H1 (cell line): ENCODE results near the gene DERL3. TPM values are rescaled to one million over a fixed set of nuclear protein-coding genes. Genes with fewer than 3 reads are reported as not detected.
"Not testable (repeated sequence)": the region's sequence is repeated elsewhere in the genome, so short reads cannot be mapped to it uniquely, and the experiment has no call there.

Experiments used
- CTCF ChIA-PET: fragments of 300-600 bp; sonication (Branson Sonifier 250); formaldehyde crosslinking; loops from one replicate; lab custom pipeline; 2021; ENCODE audit not compliant: partially characterized antibody; lab: Charles Lee
- POLR2A ChIA-PET: fragments of 300-600 bp; sonication (Branson Sonifier 250); formaldehyde crosslinking; loops from one replicate; lab custom pipeline; 2021; ENCODE audit warnings: inconsistent platforms; ENCODE audit not compliant: partially characterized antibody; lab: Charles Lee
- DNase-seq, 2 experiments: peaks; one replicate each; pipeline versions ENCODE4 v3.0.0 to v3.0.0-alpha.2; 2010 to 2022; ENCODE audit warnings: low spot score in 2 of 2, low read depth in 1 of 2, mixed read lengths in 1 of 2
- FAIRE-seq: peaks from 2 replicates; lab custom pipeline; 2011; peaks lifted over from hg19 to GRCh38; lab: Jason Lieb, UNC
- H2AFZ ChIP-seq: 2 replicates; pipeline ENCODE4 v1.8.1; 2012; ENCODE audit warnings: low read length, inconsistent platforms
- H2AK5ac ChIP-seq: 2 replicates; pipeline ENCODE4 v1.6.1; 2013; ENCODE audit warnings: low read depth, low read length
- H2BK120ac ChIP-seq: replicated peaks from 2 replicates; pipeline ENCODE3; 2013; ENCODE audit warnings: low read depth, low read length, inconsistent platforms
- H2BK12ac ChIP-seq: 2 replicates; pipeline ENCODE4 v1.6.1; 2013; ENCODE audit warnings: low read depth, low read length
- H2BK15ac ChIP-seq: 2 replicates; pipeline ENCODE4 v1.6.1; 2013; ENCODE audit warnings: low read length
- H2BK20ac ChIP-seq: 2 replicates; pipeline ENCODE4 v1.6.1; 2013; ENCODE audit warnings: low read length
- H2BK5ac ChIP-seq: 2 replicates; pipeline ENCODE4 v1.6.1; 2013; ENCODE audit warnings: low read depth, low read length
- H3K14ac ChIP-seq: 2 replicates; pipeline ENCODE4 v1.6.1; 2013; ENCODE audit warnings: inconsistent platforms; ENCODE audit not compliant: insufficient read length
- H3K18ac ChIP-seq: 2 replicates; pipeline ENCODE4 v1.6.1; 2013; ENCODE audit warnings: low read length; ENCODE audit errors: extremely low read depth
- H3K23ac ChIP-seq: 2 replicates; pipeline ENCODE4 v1.6.1; 2013; ENCODE audit warnings: inconsistent platforms; ENCODE audit not compliant: insufficient read length
- H3K23me2 ChIP-seq: 2 replicates; pipeline ENCODE4 v1.6.1; 2013; ENCODE audit warnings: low read depth, low read length
- H3K27ac ChIP-seq: 2 replicates; pipeline ENCODE4 v1.6.1; 2011; ENCODE audit warnings: low read depth, low read length, inconsistent platforms
- H3K27me3 ChIP-seq, 4 experiments: replicated peaks in 1 of 4; 1 replicate in 1 of 4; 2 replicates in 3 of 4; pipeline versions ENCODE4 v1.6.1 to v1.8.1; 2011 to 2013; ENCODE audit warnings: low read length in 3 of 4, mild to moderate bottlenecking in 3 of 4, inconsistent platforms in 2 of 4, mixed read lengths in 2 of 4, moderate library complexity in 1 of 4; ENCODE audit not compliant: control insufficient read depth in 3 of 4, insufficient read depth in 3 of 4; ENCODE audit errors: extremely low read depth in 1 of 4
- H3K36me3 ChIP-seq, 4 experiments: 2 replicates each; pipeline versions ENCODE4 v1.6.1 to v1.8.1; 2011 to 2013; ENCODE audit warnings: mild to moderate bottlenecking in 4 of 4, low read length in 3 of 4, moderate library complexity in 2 of 4, control low read depth in 1 of 4, inconsistent platforms in 1 of 4; ENCODE audit not compliant: insufficient read depth in 4 of 4, control insufficient read depth in 2 of 4
- H3K4ac ChIP-seq: replicated peaks from 2 replicates; pipeline ENCODE3; 2013; ENCODE audit warnings: low read length, low read depth, mixed read lengths, inconsistent platforms; ENCODE audit not compliant: insufficient read length
- H3K4me1 ChIP-seq, 4 experiments: replicated peaks in 1 of 4; 1 replicate in 1 of 4; 2 replicates in 3 of 4; pipeline versions ENCODE4 v1.6.1 to v1.8.1; 2011 to 2013; ENCODE audit warnings: low read length in 3 of 4, inconsistent platforms in 2 of 4, mixed read lengths in 1 of 4; ENCODE audit not compliant: insufficient read depth in 4 of 4, control insufficient read depth in 3 of 4
- H3K4me2 ChIP-seq, 2 experiments: 2 replicates each; pipeline versions ENCODE4 v1.6.1 to v1.8.1; 2011 to 2013; ENCODE audit warnings: low read depth in 2 of 2, low read length in 2 of 2, control low read depth in 1 of 2, inconsistent platforms in 1 of 2, mild to moderate bottlenecking in 1 of 2; ENCODE audit not compliant: insufficient read depth in 1 of 2
- H3K4me3 ChIP-seq, 4 experiments: fragments of 200-600, 300-600 bp in 1 of 4; sonication (generic), shearing (Covaris generic), sonication (Bioruptor Twin) in 1 of 4; 2 replicates each; pipeline versions ENCODE4 v1.5.1 to v1.8.1; 2011 to 2016; ENCODE audit warnings: low read length in 4 of 4, low read depth in 3 of 4, control low read depth in 2 of 4, inconsistent platforms in 2 of 4, mild to moderate bottlenecking in 2 of 4, mixed read lengths in 1 of 4, moderate library complexity in 1 of 4; ENCODE audit not compliant: insufficient read depth in 2 of 4; ENCODE audit errors: extremely low read depth in 1 of 4
- H3K56ac ChIP-seq: replicated peaks from 2 replicates; pipeline ENCODE3; 2013; ENCODE audit warnings: low read depth, mild to moderate bottlenecking, mixed read lengths, low read length, inconsistent platforms; ENCODE audit not compliant: insufficient read length
- H3K79me1 ChIP-seq: 2 replicates; pipeline ENCODE4 v1.6.1; 2013; ENCODE audit warnings: low read depth, low read length, control low read depth
- H3K79me2 ChIP-seq, 2 experiments: 2 replicates each; pipeline versions ENCODE4 v1.6.1 to v1.8.1; 2012 to 2013; ENCODE audit warnings: low read length in 2 of 2, mild to moderate bottlenecking in 2 of 2, inconsistent platforms in 1 of 2; ENCODE audit not compliant: insufficient read depth in 2 of 2, control insufficient read depth in 1 of 2
- H3K9ac ChIP-seq, 4 experiments: replicated peaks in 1 of 4; 1 replicate in 1 of 4; 2 replicates in 3 of 4; pipeline versions ENCODE4 v1.6.1 to v1.8.1; 2011 to 2013; ENCODE audit warnings: low read depth in 3 of 4, low read length in 3 of 4, control low read depth in 2 of 4, mild to moderate bottlenecking in 2 of 4, moderate library complexity in 2 of 4, inconsistent platforms in 1 of 4; ENCODE audit errors: extremely low read depth in 1 of 4
- H3K9me3 ChIP-seq, 2 experiments: 2 replicates each; pipeline versions ENCODE4 v1.6.1 to v1.8.1; 2012 to 2013; ENCODE audit warnings: mild to moderate bottlenecking in 2 of 2, moderate library complexity in 2 of 2, control low read depth in 1 of 2, inconsistent platforms in 1 of 2, low read depth in 1 of 2, low read length in 1 of 2, mixed read lengths in 1 of 2; ENCODE audit not compliant: insufficient read depth in 2 of 2
- H4K20me1 ChIP-seq, 2 experiments: replicated peaks in 1 of 2; 2 replicates each; pipeline versions ENCODE3 to v1.8.1; 2011 to 2013; ENCODE audit warnings: inconsistent platforms in 2 of 2, low read length in 2 of 2, mild to moderate bottlenecking in 1 of 2; ENCODE audit not compliant: insufficient read depth in 2 of 2, control insufficient read depth in 1 of 2
- H4K5ac ChIP-seq: 2 replicates; pipeline ENCODE4 v1.6.1; 2013; ENCODE audit warnings: low read length, low read depth, mixed read lengths, inconsistent platforms; ENCODE audit not compliant: insufficient read length
- H4K8ac ChIP-seq: 2 replicates; pipeline ENCODE4 v1.8.0; 2013; ENCODE audit warnings: mild to moderate bottlenecking, moderate library complexity, low read length, inconsistent platforms; ENCODE audit not compliant: insufficient read depth; ENCODE audit errors: extremely low read depth
- H4K91ac ChIP-seq: replicated peaks from 2 replicates; pipeline ENCODE3; 2013; ENCODE audit warnings: low read length, mixed read lengths, inconsistent platforms; ENCODE audit not compliant: insufficient read length
- WGBS, 2 experiments: shearing (Covaris generic) in 1 of 2; methylation state at CpG; one replicate each; pipeline versions ENCODE4 v1.1.6 to v1.1.7; 2013 to 2015; ENCODE audit warnings: low lambda C conversion rate in 2 of 2, mixed read lengths in 2 of 2, inconsistent platforms in 1 of 2, low coverage in 1 of 2, missing lambda C conversion rate in 1 of 2; ENCODE audit not compliant: insufficient replicate concordance in 2 of 2, insufficient coverage in 1 of 2, insufficient read length in 1 of 2; ENCODE audit errors: extremely low coverage in 1 of 2, missing lambda C conversion rate in 1 of 2; 5-methylcytosine and 5-hydroxymethylcytosine counted together
- polyA plus RNA-seq, 7 experiments: library from polyadenylated mRNA; depleted of rRNA in 3 of 7; stranded (reverse) in 5 of 7; unstranded in 2 of 7; fragments of >200 nt in 5 of 7; fragments of 200-250 nt in 2 of 7; gene quantifications; 1 replicate in 5 of 7; 2 replicates in 1 of 7; 4 replicates in 1 of 7; pipeline versions ENCODE4 v1.2.1 to v1.2.3, GENCODE V29; 2011 to 2013; ENCODE audit warnings: missing spikeins in 2 of 7, mixed read lengths in 2 of 7
- total RNA-seq: library from RNA; stranded (reverse); fragmentation: NEBNext Ultra II Directional; extraction: Animal tissue kit (Norgen Biotek cat#: 25700); gene quantifications from 2 replicates; pipeline ENCODE4 v1.2.1, GENCODE V29; 2021

The DERL3 gene
- total and polyA plus RNA-seq, 2 of the 8 experiments (the other 6 are each of a cell fraction or from before 2014, with no cell fraction given) = 8.7 to 19.5 TPM

GRCh38 chr22:23860187-23860586 lies 21.4 kb upstream of the DERL3 start:
- H4K5ac ChIP-seq, FAIRE-seq, H4K8ac ChIP-seq, H4K20me1 ChIP-seq, H3K79me2 ChIP-seq, H3K4me2 ChIP-seq, H2BK15ac ChIP-seq, H3K23ac ChIP-seq, H3K4me3 ChIP-seq, H3K56ac ChIP-seq, H3K27ac ChIP-seq, H2BK20ac ChIP-seq, H2BK120ac ChIP-seq, H3K27me3 ChIP-seq, H3K79me1 ChIP-seq, H3K9ac ChIP-seq, H2AFZ ChIP-seq, H3K18ac ChIP-seq, H2AK5ac ChIP-seq, H3K36me3 ChIP-seq, H4K91ac ChIP-seq, H2BK5ac ChIP-seq, DNase-seq, H2BK12ac ChIP-seq, H3K9me3 ChIP-seq, H3K14ac ChIP-seq, H3K4ac ChIP-seq: not testable (repeated sequence)
- Histone ChIP-seq H3K4me1 (peaks cover 3 to 15% (median 5%) of the 10 kb centered on the region in 4 experiments; a peak in 6 of 7 replicates), H3K23me2 (peaks cover 11% of the 10 kb centered on the region)
- POLR2A ChIA-PET = interaction anchor here (0.7 to 1.2 kb wide), 2 partner anchors 9 to 34 kb away, joined by 3 to 5 read pairs; no protein-coding TSS in a partner anchor
- WGBS, 2 experiments = 81% methylated on average over 8 of the region's 8 CpGs; no CpG with 5 or more reads in 1 of the 2 experiments
- CTCF ChIA-PET = interaction anchor here (0.9 to 1.0 kb wide), 3 partner anchors 10 to 60 kb away, joined by 3 to 4 read pairs (median 3); no protein-coding TSS in a partner anchor
